CD8-positive, alpha-beta memory T cell (primary cell): ENCODE results near the gene TSPAN2. TPM values are rescaled to one million over a fixed set of nuclear protein-coding genes. Genes with fewer than 3 reads are reported as not detected.

Source experiments
- CTCF ChIA-PET: fragments of 350-600 bp; sonication (Branson Sonifier 250); formaldehyde crosslinking; loops from one replicate; lab custom pipeline; 2021; ENCODE audit warnings: antibody characterized with exemption; lab: Charles Lee
- POLR2A ChIA-PET: fragments of 350-600 bp; sonication (Branson Sonifier 250); formaldehyde crosslinking; loops from one replicate; lab custom pipeline; 2021; ENCODE audit warnings: antibody characterized with exemption; lab: Charles Lee
- DNase-seq, 5 donors: peaks; one replicate each; pipeline versions ENCODE4 v3.0.0 to v3.0.0-alpha.2; 2020 to 2022; ENCODE audit warnings: mixed read lengths in 1 of 5
- H3K27ac ChIP-seq: one replicate; pipeline ENCODE4 v1.7.0; 2013; ENCODE audit warnings: low read depth, mild to moderate bottlenecking, low read length, moderate library complexity
- H3K27me3 ChIP-seq: 2 replicates; pipeline ENCODE4 v1.7.0; 2013; ENCODE audit warnings: low read length, mild to moderate bottlenecking; ENCODE audit not compliant: insufficient read depth, poor library complexity, severe bottlenecking
- H3K36me3 ChIP-seq: 2 replicates; pipeline ENCODE4 v1.7.0; 2013; ENCODE audit warnings: mild to moderate bottlenecking, low read length, moderate library complexity; ENCODE audit not compliant: insufficient read depth
- H3K4me1 ChIP-seq: 2 replicates; pipeline ENCODE4 v1.7.0; 2013; ENCODE audit warnings: mild to moderate bottlenecking, low read length, moderate library complexity; ENCODE audit not compliant: insufficient read depth
- H3K4me3 ChIP-seq: 2 replicates; pipeline ENCODE4 v1.7.0; 2013; ENCODE audit warnings: mild to moderate bottlenecking, low read length
- H3K9me3 ChIP-seq: 2 replicates; pipeline ENCODE4 v1.7.0; 2013; ENCODE audit warnings: mild to moderate bottlenecking, low read length
- H3K27ac Mint-ChIP-seq, 8 donors: one replicate each; pipeline ENCODE4 v1.8.0; 2020 to 2021; ENCODE audit warnings: mixed read lengths in 8 of 8, mild to moderate bottlenecking in 6 of 8, inconsistent platforms in 3 of 8, moderate library complexity in 3 of 8
- H3K27me3 Mint-ChIP-seq, 2 donors: one replicate each; pipeline ENCODE4 v1.8.0; 2020 to 2021; ENCODE audit warnings: mixed read lengths in 2 of 2, mild to moderate bottlenecking in 1 of 2, moderate library complexity in 1 of 2
- H3K36me3 Mint-ChIP-seq, 3 donors: one replicate each; pipeline ENCODE4 v1.8.0; 2020 to 2021; ENCODE audit warnings: mixed read lengths in 3 of 3, inconsistent platforms in 1 of 3, mild to moderate bottlenecking in 1 of 3
- H3K4me1 Mint-ChIP-seq, 3 donors: one replicate each; pipeline ENCODE4 v1.8.0; 2020 to 2021; ENCODE audit warnings: mixed read lengths in 3 of 3, inconsistent platforms in 1 of 3, mild to moderate bottlenecking in 1 of 3
- H3K4me3 Mint-ChIP-seq, 7 donors: one replicate each; pipeline ENCODE4 v1.8.0; 2020 to 2021; ENCODE audit warnings: mixed read lengths in 7 of 7, mild to moderate bottlenecking in 6 of 7, moderate library complexity in 4 of 7, inconsistent platforms in 2 of 7
- H3K9me3 Mint-ChIP-seq, 5 donors: one replicate each; pipeline ENCODE4 v1.8.0; 2020 to 2022; ENCODE audit warnings: mixed read lengths in 5 of 5, mild to moderate bottlenecking in 3 of 5, moderate library complexity in 2 of 5, inconsistent platforms in 1 of 5
- polyA plus RNA-seq: library from polyadenylated mRNA; unstranded; fragments of 300-500 nt; fragmentation: Illumina TruSeq; gene quantifications from one replicate; pipeline ENCODE4 v1.2.3, GENCODE V29; 2021
- total RNA-seq, 2 experiments: library from RNA; stranded (reverse); gene quantifications; one replicate each; pipeline ENCODE4 v1.2.3, GENCODE V29; 2021

Gene TSPAN2
- total and polyA plus RNA-seq, 3 experiments from 2014 or later, result 1.3 to 7.1 (median 2.0) TPM

DNA sequence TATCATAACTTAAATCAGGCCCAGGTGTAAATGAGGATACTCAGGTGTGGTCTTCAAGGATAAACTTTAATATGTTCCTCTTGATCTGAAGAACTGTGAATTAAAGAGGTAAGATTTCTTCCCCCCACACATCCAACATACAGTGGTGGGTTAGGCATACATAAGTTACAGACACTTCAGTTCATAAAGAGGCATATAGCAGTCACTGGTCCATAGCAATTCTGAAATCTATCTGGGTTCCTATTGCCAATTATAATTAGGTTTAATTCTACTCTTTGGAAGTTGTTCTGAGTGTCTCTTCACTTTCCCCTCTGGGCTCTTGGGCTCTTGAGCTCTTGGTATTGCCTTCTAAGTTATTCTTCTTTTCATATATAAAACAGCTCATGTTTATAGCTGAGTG is 32.5 kb upstream of the TSPAN2 start:
- CTCF ChIA-PET, result no interaction called here
- Mint-ChIP-seq H3K27me3 (peaks cover 34 to 56% of the 10 kb centered on the region in 2 donors), H3K36me3 (peaks cover 0 to 18% (median 6%) of the 10 kb centered on the region in 3 donors)

DNA sequence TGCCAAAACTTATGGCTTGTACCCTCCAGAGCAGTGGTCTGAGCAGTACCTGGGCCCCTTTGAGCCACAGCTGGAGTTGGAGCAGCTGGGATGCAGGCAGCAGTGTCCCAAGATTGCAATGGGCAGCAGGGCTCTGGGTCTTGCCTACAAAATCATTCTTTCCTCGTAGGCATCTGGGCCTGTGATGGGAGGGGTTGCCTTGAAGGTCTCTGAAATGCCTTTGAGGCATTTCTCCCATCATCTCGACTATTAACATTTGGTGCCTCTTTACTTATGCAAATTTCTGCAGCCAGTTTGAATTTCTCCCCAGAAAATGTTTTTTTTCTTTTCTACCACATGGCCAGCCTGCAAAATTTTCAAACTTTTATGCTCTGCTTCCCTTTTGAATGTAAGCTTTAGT is 31.0 kb upstream of the TSPAN2 start:
- H3K27me3 ChIP-seq, result peaks cover 4% of the 10 kb centered on the region
- peaks cover 24 to 45% (median 42%) of the 10 kb centered on the region in 5 donors for H3K9me3 Mint-ChIP-seq
- no peak overlapping the region for H3K27ac Mint-ChIP-seq
- H3K4me1 Mint-ChIP-seq, result no peaks in the 10 kb centered on the region
- H3K9me3 ChIP-seq, result no peaks in the 10 kb centered on the region
- ChIA-PET CTCF (interaction anchor here (1.2 kb wide), 1 partner anchor 8 kb away, joined by 7 read pairs; no protein-coding TSS in a partner anchor), POLR2A (no interaction called here)
- H3K4me3 ChIP-seq, result no peak overlapping the region
- H3K4me3 Mint-ChIP-seq, result no peak overlapping the region
- no peaks in the 10 kb centered on the region for H3K36me3 ChIP-seq
- peaks cover 0 to 18% (median 6%) of the 10 kb centered on the region in 3 donors for H3K36me3 Mint-ChIP-seq
- H3K27me3 Mint-ChIP-seq, result peaks cover 30 to 52% of the 10 kb centered on the region in 2 donors
- no peak for DNase-seq
- no peak overlapping the region for H3K27ac ChIP-seq
- no peaks in the 10 kb centered on the region for H3K4me1 ChIP-seq

More for the DNA sequence above, 32.5 kb upstream of the TSPAN2 start:
- no peak overlapping the region for H3K27ac ChIP-seq
- DNase-seq, result no peak
- peaks cover 4% of the 10 kb centered on the region for H3K27me3 ChIP-seq
- no peaks in the 10 kb centered on the region for H3K36me3 ChIP-seq
- no peak overlapping the region for H3K4me3 ChIP-seq
- H3K9me3 Mint-ChIP-seq, result peaks cover 24 to 45% (median 42%) of the 10 kb centered on the region in 5 donors
- H3K4me3 Mint-ChIP-seq, result no peak overlapping the region
- no peaks in the 10 kb centered on the region for H3K4me1 Mint-ChIP-seq
- no peaks in the 10 kb centered on the region for H3K4me1 ChIP-seq
- POLR2A ChIA-PET, result no interaction called here
- H3K9me3 ChIP-seq, result no peaks in the 10 kb centered on the region
- no peak overlapping the region for H3K27ac Mint-ChIP-seq

DNA sequence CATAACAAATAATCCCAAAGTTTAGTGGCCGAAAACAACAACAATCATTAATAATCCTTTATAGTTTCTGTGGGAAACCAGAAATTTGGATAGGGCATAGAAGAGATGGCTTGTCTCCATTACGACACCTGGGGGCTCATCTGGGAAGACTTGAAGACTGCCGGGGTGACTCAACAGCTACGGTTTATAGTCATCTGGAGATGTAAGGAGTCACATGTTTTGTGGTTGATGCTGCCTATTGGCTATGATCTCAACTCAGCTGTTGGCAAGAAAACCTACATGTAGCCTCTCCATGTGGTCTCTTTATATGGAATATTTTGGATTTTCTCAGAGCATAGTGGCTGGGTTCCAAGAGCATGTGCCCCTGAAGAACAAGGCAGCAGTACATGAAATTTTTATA is 29.3 kb upstream of the TSPAN2 start:
- peaks cover 0 to 8% (median 0%) of the 10 kb centered on the region in 3 donors for H3K4me1 Mint-ChIP-seq
- CTCF ChIA-PET, result no interaction called here
- DNase-seq, result no peak
- no peak overlapping the region for H3K27ac Mint-ChIP-seq
- H3K36me3 ChIP-seq, result no peaks in the 10 kb centered on the region
- H3K4me3 Mint-ChIP-seq, result no peak overlapping the region
- H3K9me3 ChIP-seq, result no peaks in the 10 kb centered on the region
- H3K27me3 Mint-ChIP-seq, result peaks cover 23 to 40% of the 10 kb centered on the region in 2 donors
- no peaks in the 10 kb centered on the region for H3K4me1 ChIP-seq
- H3K27ac ChIP-seq, result no peak overlapping the region
- H3K9me3 Mint-ChIP-seq, result peaks cover 18 to 33% (median 31%) of the 10 kb centered on the region in 5 donors
- H3K27me3 ChIP-seq, result peaks cover 4% of the 10 kb centered on the region
- no peak overlapping the region for H3K4me3 ChIP-seq
- POLR2A ChIA-PET, result no interaction called here
- peaks cover 0 to 18% (median 3%) of the 10 kb centered on the region in 3 donors for H3K36me3 Mint-ChIP-seq

DNA sequence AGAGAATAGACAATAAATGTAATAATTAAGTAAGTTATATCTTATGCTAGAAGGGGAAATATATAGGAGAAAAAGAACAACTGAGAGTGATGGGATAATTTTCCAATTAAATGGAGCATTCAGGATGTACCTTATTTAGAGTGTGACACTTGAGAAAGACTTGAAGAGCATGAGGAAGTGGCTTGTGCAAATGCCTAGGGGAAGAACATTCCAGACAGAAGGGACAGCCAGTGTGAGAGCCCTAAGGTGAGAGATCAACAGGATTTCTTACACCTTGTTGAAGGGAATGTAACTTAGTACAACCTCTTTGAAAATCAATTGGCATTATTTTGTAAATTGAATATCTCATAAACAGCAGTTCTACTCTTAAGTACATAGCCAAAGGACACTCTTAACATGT is 28.8 kb upstream of the TSPAN2 start:
- Histone ChIP-seq H3K9me3 (no peaks in the 10 kb centered on the region), H3K4me1 (no peaks in the 10 kb centered on the region), H3K27ac (no peak overlapping the region), H3K27me3 (peaks cover 3% of the 10 kb centered on the region), H3K4me3 (no peak overlapping the region), H3K36me3 (no peaks in the 10 kb centered on the region)
- H3K27ac Mint-ChIP-seq, result no peak overlapping the region
- no peak for DNase-seq
- H3K4me1 Mint-ChIP-seq, result peaks cover 0 to 11% (median 0%) of the 10 kb centered on the region in 3 donors
- ChIA-PET CTCF (interaction anchor here (1.5 kb wide), 1 partner anchor 138 kb away, joined by 5 read pairs; no protein-coding TSS in a partner anchor), POLR2A (no interaction called here)
- peaks cover 22 to 36% of the 10 kb centered on the region in 2 donors for H3K27me3 Mint-ChIP-seq
- H3K36me3 Mint-ChIP-seq, result peaks cover 0 to 18% (median 2%) of the 10 kb centered on the region in 3 donors
- no peak overlapping the region for H3K4me3 Mint-ChIP-seq
- H3K9me3 Mint-ChIP-seq, result peaks cover 16 to 27% (median 26%) of the 10 kb centered on the region in 5 donors

DNA sequence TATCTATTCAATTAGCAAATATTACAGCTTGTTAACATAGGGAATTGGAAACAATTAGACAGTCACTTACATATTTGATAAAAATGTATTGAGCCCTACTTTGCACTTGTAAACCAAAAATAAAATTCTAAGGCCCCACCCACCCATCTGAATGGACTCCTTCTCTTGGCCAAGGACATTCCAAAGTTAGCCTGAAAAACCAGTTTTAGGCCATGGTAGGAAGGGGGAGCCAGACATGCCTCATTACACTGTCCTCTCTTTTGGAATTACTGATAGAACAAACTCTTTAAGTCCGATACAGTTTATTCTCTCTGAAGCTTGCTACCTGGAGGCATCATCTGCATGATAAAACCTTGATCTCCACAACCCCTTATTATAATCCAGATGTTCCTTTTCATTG is 28.0 kb upstream of the TSPAN2 start:
- no peak for DNase-seq
- Histone ChIP-seq H3K27me3 (no peaks in the 10 kb centered on the region), H3K4me1 (no peaks in the 10 kb centered on the region), H3K9me3 (no peaks in the 10 kb centered on the region), H3K36me3 (no peaks in the 10 kb centered on the region), H3K4me3 (no peak overlapping the region), H3K27ac (no peak overlapping the region)
- H3K27me3 Mint-ChIP-seq, result peaks cover 19 to 33% of the 10 kb centered on the region in 2 donors
- H3K27ac Mint-ChIP-seq, result no peak overlapping the region
- CTCF ChIA-PET, result interaction anchor here (1.5 kb wide), 1 partner anchor 137 kb away, joined by 5 read pairs; no protein-coding TSS in a partner anchor
- H3K36me3 Mint-ChIP-seq, result peaks cover 0 to 18% (median 1%) of the 10 kb centered on the region in 3 donors
- peaks cover 14 to 24% (median 20%) of the 10 kb centered on the region in 5 donors for H3K9me3 Mint-ChIP-seq
- H3K4me1 Mint-ChIP-seq, result peaks cover 0 to 19% (median 1%) of the 10 kb centered on the region in 3 donors
- POLR2A ChIA-PET, result no interaction called here
- H3K4me3 Mint-ChIP-seq, result no peak overlapping the region

- no peaks in the 10 kb centered on the region for H3K27me3 ChIP-seq
- Mint-ChIP-seq H3K4me1 (peaks cover 0 to 20% (median 2%) of the 10 kb centered on the region in 3 donors), H3K36me3 (peaks cover 0 to 10% (median 0%) of the 10 kb centered on the region in 3 donors), H3K27me3 (peaks cover 15 to 25% of the 10 kb centered on the region in 2 donors), H3K27ac (no peak overlapping the region), H3K9me3 (peaks cover 6 to 16% (median 13%) of the 10 kb centered on the region in 5 donors), H3K4me3 (no peak overlapping the region)
- H3K36me3 ChIP-seq, result no peaks in the 10 kb centered on the region
- no peaks in the 10 kb centered on the region for H3K4me1 ChIP-seq
- DNase-seq, result no peak
- POLR2A ChIA-PET, result no interaction called here
- H3K9me3 ChIP-seq, result no peaks in the 10 kb centered on the region
- no peak overlapping the region for H3K4me3 ChIP-seq
- H3K27ac ChIP-seq, result no peak overlapping the region
- CTCF ChIA-PET, result interaction anchor here (0.6 to 1.5 kb wide), 2 partner anchors 136 to 667 kb away, joined by 3 to 5 read pairs; no protein-coding TSS in a partner anchor
These were observed 27.2 kb upstream of the TSPAN2 start for GRCh38 chr1:115116512-115116911.

DNA sequence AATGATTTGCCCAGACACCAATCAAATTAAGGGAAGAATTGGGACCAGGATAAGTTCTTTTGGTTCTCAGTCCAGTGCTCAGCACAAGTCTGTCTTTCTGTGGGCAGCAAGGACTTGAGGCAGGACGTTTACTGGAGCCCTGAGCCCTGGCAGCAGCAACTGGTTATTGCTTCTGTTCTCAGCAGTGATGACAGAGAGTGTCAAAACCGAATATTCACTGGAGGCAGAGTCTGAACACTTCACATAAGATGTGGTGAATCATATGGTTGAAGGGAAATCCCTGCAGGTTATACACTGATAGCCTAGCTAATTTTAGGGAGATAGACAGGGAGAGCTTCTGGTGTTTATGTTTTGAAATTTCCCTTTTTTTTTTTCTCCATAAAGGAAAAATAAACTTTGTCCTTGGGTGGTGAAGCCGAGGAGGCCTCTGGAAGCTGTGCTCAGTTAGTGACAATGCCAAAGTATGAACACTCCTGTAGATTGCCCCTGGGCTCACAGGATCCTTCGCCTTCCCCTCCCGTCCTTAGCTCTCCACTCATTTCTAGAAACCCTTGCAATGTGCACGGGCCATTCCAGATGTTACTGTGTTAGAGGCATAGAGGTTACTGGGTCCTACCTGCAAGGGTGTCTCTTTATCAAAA is 26.3 kb upstream of the TSPAN2 start:
- Mint-ChIP-seq H3K4me3 (no peak overlapping the region), H3K9me3 (peaks cover 4 to 7% (median 4%) of the 10 kb centered on the region in 5 donors), H3K4me1 (peaks cover 2 to 20% (median 3%) of the 10 kb centered on the region in 3 donors), H3K27me3 (peaks cover 12 to 17% of the 10 kb centered on the region in 2 donors), H3K27ac (no peak overlapping the region), H3K36me3 (peaks cover 0 to 4% (median 0%) of the 10 kb centered on the region in 3 donors)
- ChIA-PET CTCF (interaction anchor here (0.6 kb wide), 1 partner anchor 668 kb away, joined by 3 read pairs; no protein-coding TSS in a partner anchor), POLR2A (no interaction called here)
- Histone ChIP-seq H3K27ac (no peak overlapping the region), H3K27me3 (no peaks in the 10 kb centered on the region), H3K36me3 (no peaks in the 10 kb centered on the region), H3K4me1 (no peaks in the 10 kb centered on the region), H3K4me3 (no peak overlapping the region), H3K9me3 (no peaks in the 10 kb centered on the region)
- no peak for DNase-seq

GRCh38 chr1:115114308-115114707 is 25.0 kb upstream of the TSPAN2 start:
- H3K4me1 ChIP-seq, result no peaks in the 10 kb centered on the region
- H3K4me3 ChIP-seq, result no peak overlapping the region
- H3K4me1 Mint-ChIP-seq, result peaks cover 5 to 20% (median 5%) of the 10 kb centered on the region in 3 donors
- H3K27ac ChIP-seq, result no peak overlapping the region
- H3K27me3 ChIP-seq, result no peaks in the 10 kb centered on the region
- H3K27me3 Mint-ChIP-seq, result peaks cover 3 to 10% of the 10 kb centered on the region in 2 donors
- peaks cover 0 to 3% (median under 1%) of the 10 kb centered on the region in 5 donors for H3K9me3 Mint-ChIP-seq
- DNase-seq, result no peak
- H3K27ac Mint-ChIP-seq, result no peak overlapping the region
- no peak overlapping the region for H3K4me3 Mint-ChIP-seq
- ChIA-PET CTCF (interaction anchor here (1.3 to 3.9 kb wide), 5 partner anchors 61 to 137 kb away, joined by 5 to 31 read pairs (median 24); no protein-coding TSS in a partner anchor), POLR2A (no interaction called here)
- peaks cover 0 to 3% (median 0%) of the 10 kb centered on the region in 3 donors for H3K36me3 Mint-ChIP-seq
- H3K9me3 ChIP-seq, result no peaks in the 10 kb centered on the region
- no peaks in the 10 kb centered on the region for H3K36me3 ChIP-seq
